Cerebellar cortex (tissue), 1 donor: ENCODE results near the gene FADS3.

Experiments used
- DNase-seq: peaks from one replicate; pipeline ENCODE4 v3.0.0-alpha.2; 2015; ENCODE audit warnings: low spot score

Gene FADS3

DNA sequence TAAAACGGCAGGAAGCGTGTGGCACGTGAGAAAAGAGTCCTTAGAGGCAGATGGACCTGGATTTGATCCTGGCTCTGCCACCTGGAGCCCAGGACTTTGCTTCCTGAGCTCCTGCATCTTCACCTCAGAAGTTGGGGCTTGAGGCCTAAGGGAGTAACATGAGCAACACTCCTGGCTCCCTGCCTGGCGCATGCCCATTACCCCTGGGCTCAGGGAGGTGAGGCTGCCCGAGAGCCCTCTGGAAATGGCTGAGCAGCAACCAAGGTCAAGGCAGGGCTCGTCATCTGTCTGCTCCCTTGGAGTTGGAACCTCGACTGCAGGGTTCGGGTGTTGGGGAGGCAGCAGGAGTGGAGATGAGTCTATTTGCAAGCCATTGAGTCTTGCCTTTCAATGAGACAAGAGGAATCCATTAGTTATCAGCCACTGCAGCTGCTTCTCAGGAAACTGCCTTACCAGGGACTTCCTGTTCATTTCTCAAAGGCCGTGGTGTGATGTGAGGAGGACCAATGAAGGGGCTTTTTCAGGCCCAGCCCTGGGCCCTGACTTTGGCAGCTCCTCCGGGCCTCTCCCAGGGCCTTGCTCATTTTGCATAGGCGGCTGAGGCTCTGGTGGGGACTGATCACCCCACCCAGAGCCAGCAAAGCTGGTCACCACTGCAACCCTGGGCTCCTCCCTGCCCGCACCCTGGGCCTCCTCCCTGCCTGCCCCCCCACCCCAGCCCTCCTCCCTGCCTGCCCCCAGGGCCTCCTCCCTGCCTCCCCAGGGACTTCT lies 56.9 kb downstream of the FADS3 start:
- peak; percentile 39 for DNase-seq

DNA sequence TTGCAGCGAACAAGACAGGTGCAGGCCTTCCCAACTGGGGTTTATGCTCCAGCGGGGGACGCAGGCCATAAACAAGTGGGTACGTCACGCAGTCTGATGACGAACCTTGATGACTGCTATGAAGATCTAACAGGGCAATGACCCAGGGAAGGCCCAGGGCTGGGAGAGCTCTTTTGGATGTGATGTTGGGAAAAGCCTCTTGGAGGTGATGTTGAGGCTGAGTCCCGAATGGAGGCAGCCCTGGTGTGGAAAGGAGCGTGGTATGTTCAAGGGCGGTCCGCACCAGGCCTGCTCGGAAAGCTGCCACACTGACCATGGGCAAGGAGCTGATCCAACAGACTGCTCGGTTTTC lies 57.4 kb downstream of the FADS3 start:
- DNase-seq, result no peak

DNA sequence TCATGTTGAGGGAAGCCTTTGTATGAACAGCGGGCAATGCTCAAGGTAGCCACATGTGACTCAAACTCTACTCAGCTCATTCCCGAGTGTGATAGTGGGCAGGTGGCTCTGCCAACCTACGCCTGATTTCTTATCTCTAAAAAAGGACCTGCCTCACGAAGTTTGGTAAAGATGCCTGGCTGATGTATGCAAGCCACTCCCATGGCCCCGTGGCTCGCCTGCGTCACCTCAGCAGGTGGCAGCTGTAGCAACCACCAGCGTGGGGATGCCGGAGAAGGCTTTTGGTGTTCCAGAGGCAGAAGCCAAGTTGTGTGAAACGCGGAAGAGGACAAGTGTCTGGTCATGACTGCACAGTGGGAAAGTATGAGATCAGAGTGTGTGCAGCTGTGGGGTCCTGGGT lies 57.9 kb downstream of the FADS3 start:
- DNase-seq, result no peak

DNA sequence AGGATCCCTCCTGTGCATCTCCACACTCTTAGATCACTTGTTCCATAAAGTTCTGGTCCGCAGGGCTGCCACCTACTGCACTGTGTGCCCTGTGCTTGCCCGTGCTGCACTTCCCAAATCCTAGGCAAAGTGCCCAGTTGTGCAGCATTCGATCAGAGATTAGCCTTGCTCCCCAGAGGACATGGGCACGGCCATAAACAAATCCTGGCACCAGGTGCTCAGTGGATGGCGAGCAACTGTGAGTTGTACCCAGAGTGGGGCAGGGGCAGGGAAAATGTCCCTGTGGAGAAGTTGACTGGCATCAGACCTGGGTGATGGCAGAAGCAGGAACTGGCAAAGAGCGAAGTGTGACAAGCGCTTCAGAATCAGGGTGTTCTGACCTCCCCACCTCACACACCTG lies 58.6 kb downstream of the FADS3 start:
- DNase-seq, result no peak

DNA sequence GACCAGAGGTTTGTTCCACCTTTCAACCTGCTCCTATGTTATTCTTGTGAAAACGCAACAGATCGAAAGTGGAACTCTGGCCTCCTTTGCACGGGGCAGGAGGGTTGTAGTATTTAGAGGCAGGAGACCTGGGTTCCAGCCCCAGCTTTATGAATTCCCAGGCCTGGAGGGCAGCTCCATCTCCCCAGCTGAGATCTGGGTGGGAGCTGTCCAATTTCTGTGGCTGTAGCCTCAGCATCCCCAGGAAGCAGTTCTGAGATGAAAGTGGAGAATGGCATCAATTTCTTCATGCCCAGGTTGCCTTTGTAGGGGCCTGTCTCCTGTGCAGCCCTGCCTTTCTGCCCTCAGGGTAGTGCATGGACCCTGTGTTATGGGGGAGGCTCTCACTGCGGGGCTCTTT lies 59.1 kb downstream of the FADS3 start:
- no peak for DNase-seq

DNA sequence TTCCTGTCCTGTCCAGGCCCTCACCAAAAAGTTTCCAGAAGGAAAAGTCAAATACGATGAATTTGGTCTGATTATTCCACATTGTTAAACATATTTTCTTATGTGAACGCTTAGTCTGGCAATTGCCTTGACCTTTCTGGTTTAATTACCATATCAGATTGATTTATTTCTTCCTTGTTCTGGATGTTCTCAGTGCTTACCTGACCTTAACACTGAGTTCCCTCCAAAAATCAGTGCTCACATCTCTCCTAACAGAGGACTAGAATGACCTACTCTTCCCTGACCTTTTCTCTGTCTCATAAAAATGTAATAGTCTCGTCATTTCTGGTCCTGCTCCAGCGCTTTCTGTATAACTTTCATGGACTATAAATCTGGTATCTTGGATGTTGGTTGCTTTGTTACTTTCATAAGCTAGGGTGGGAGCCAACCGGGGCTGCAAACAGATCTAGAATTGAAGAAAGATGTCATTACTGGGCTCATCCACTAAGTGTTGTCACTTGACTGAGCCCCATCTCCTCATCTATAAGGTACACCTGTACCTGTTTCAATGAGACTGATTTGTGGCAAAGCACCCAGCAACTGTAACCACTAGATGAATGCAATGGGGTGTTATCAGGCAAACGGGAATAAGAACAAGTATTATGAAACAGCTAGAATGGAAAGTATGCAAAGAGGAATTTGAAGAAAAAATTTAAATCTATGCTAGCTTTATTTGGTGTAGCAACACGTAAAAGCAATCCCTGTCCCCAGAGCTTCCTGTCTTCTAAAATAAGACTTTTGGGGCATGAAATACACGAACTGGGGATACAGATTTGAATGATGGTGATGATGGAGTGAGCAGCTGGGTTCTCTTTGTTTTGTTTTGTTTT lies 60.9 kb downstream of the FADS3 start:
- DNase-seq, result no peak

DNA sequence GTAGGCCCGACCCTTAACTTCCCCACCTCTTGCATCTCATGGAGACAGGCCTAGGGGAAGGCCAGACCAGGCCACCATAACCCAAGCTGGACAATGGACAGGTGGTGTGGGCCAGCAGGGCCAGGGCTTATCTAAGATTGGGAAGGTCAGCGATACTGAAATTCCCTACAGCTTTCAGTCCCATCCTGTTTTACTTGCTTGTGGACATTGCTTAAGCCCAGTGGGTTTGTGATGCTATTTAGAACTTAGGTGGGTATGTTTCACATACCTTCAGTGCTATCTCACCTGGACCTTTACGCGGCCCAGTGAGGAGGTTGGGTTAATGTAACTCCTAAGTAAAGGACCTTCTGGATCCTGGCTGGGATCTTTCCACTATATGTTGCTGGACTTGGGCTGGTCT lies 61.5 kb downstream of the FADS3 start:
- DNase-seq, result no peak

DNA sequence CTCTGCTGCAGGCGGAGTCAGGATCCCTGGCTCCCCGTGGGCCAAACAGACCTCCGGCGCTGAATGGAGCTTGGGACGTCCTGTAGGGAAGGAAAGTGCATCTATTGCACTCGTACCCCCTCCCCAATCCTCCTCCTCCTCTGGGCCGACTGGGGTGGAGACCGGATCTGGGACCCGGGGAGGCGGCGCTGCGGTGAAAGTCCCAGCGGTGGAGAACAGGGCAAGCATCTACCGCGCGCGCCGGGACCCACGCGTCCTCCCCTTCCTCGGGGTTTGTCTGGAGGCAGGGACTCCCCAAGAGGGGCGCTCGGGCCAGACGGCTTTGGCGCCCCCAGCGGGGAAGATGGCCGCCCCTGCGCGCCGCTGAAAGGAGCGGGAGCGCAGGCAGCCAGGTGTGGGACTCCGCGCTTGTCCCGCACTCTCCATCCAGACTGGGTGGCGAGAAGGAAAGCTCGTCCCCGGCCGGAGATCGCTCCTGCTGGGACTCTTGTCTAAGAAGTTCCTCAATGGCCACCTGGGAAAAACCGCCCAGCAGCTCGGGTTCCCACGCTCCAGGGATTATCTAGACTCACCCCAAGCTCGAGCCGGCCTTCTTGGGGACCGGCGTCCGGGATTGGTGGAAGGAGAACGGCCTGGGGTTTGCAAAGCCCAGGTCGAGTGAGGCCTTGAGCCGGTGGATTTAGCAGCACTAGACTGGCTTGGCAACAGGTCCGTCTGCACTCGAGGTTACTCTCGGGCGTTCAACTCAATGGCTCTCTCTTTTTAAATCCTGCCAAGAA lies 62.5 kb downstream of the FADS3 start:
- DNase-seq, result peak; percentile 49

DNA sequence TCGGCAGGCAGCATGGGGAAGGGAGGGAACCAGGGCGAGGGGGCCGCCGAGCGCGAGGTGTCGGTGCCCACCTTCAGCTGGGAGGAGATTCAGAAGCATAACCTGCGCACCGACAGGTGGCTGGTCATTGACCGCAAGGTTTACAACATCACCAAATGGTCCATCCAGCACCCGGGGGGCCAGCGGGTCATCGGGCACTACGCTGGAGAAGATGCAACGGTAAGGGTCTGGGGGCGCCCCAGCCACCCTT lies 63.0 kb downstream of the FADS3 start:
- no peak for DNase-seq

DNA sequence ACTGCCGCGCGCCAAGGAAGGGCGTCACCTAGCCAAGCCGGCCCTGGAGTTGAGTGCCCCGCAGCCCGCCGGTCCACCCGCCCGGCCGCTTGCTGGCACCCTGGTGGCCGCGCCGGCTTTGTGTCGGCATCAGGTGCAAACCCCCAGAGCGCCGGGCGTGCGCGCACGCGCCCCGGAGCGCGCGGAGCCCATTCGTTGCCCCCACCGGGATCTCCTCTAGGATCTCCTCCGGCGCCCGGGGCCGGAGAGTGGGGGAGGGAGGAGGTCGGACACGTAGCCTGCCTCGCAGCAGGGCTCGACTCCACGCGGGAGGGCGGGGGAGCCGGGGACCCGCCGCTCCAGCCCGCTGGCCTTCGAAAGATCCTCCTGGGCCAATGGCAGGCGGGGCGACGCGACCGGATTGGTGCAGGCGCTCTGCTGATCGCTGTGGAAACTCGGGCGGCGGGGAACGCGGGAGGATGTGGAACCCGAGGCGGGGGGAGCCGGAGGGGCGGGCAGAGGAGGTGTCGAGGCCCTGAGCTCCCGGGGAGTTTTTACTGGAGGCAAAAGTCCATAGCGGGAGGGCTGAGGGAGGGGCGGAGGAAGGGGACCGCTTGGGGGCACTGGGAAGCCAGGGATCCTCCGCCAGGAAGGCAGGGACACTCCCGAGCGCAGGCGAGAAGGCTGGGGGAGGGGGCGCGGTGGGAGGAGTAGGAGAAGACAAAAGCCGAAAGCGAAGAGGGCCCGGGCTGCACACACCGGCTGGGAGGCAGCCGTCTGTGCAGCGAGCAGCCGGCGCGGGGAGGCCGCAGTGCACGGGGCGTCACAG lies 63.6 kb downstream of the FADS3 start, which contains the start of gene FADS2:
FADS2 (plus strand) TSS at position 730 of the 808 bp plus-strand sequence. CDS start 91 bp downstream, outside the sequence.
- DNase-seq, result peak; percentile 88

DNA sequence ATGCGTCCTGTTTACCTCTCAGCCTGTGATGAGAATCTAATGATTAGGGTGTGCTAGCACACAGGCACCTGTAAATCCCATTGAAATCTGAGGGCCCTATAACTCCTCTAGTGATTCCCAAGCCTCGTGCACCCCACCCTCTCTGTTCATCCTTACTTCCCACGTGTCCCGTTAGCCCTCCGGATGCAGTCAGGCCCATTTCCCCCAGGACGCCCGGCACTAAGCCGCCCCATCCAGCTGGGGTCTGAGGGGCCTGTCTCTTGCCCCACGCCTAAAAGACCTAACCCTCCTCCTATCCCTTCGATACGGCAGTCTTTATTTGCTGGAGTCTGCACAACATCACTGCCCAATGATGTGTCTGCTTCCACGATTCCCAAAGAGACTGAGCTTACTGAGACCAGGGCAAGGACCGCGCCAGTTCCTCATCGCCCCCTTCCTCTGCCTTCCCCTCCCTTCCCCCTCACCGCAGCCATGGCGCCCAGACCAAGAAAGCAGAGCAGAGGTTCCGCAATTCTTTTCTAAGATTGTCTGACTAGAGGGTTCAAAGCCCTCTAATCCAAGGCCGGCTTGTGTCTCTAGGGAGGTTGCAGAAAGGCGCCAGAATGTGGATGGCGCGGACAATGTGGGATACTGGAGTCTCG lies 64.3 kb downstream of the FADS3 start:
- DNase-seq, result no peak
